ENCODE results near the gene CPZ.

CPZ gene

GRCh38 chr4:8592366-8593263 is at the start of gene CPZ:
Gene CPZ (plus strand): TSS chr4:8592765. CDS start chr4:8592834, 69 bp downstream.
- DNase-seq (ENCODE audit: extremely low read depth, insufficient read length): no peak
- Histone ChIP-seq H3K4me3 (replicated peaks; ENCODE audit: low read depth, low read length) (no peak within 1 kb of the TSS), H3K36me3 (ENCODE audit: control insufficient read depth, insufficient read depth, low read length) (no peaks in the 10 kb centered on the region), H3K27me3 (replicated peaks; ENCODE audit: control insufficient read depth, insufficient read depth, low read length) (peaks cover 4% of the 10 kb centered on the region)
- no peak for TF ChIP-seq CTCF (IDR thresholded peaks at IDR 0.05; ENCODE audit: insufficient read depth, low read length, poor library complexity, severe bottlenecking)

- no peak for TF ChIP-seq CTCF (IDR thresholded peaks at IDR 0.05; ENCODE audit: insufficient read depth, low read length, poor library complexity, severe bottlenecking)
- DNase-seq (ENCODE audit: extremely low read depth, insufficient read length): no peak
Measured at GRCh38 chr4:8542776-8543525, 49.6 kb upstream of the CPZ start.

GRCh38 chr4:8543623-8544022 is 48.9 kb upstream of the CPZ start:
- no peak for TF ChIP-seq CTCF (IDR thresholded peaks at IDR 0.05; ENCODE audit: insufficient read depth, low read length, poor library complexity, severe bottlenecking)
- Histone ChIP-seq H3K27me3 (replicated peaks; ENCODE audit: control insufficient read depth, insufficient read depth, low read length) (no peaks in the 10 kb centered on the region), H3K4me3 (replicated peaks; ENCODE audit: low read depth, low read length) (no peak overlapping the region), H3K36me3 (ENCODE audit: control insufficient read depth, insufficient read depth, low read length) (no peaks in the 10 kb centered on the region)
- DNase-seq (ENCODE audit: extremely low read depth, insufficient read length): no peak

More at GRCh38 chr4:8542776-8543525, 49.6 kb upstream of the CPZ start:
- H3K36me3 ChIP-seq (ENCODE audit: control insufficient read depth, insufficient read depth, low read length): no peaks in the 10 kb centered on the region
- H3K4me3 ChIP-seq (replicated peaks; ENCODE audit: low read depth, low read length): no peak overlapping the region
- H3K27me3 ChIP-seq (replicated peaks; ENCODE audit: control insufficient read depth, insufficient read depth, low read length): no peaks in the 10 kb centered on the region

GRCh38 chr4:8544282-8544681 is 48.3 kb upstream of the CPZ start:
- Histone ChIP-seq H3K27me3 (replicated peaks; ENCODE audit: control insufficient read depth, insufficient read depth, low read length) (no peaks in the 10 kb centered on the region), H3K4me3 (replicated peaks; ENCODE audit: low read depth, low read length) (no peak overlapping the region), H3K36me3 (ENCODE audit: control insufficient read depth, insufficient read depth, low read length) (no peaks in the 10 kb centered on the region)
- DNase-seq (ENCODE audit: extremely low read depth, insufficient read length): no peak
- no peak for TF ChIP-seq CTCF (IDR thresholded peaks at IDR 0.05; ENCODE audit: insufficient read depth, low read length, poor library complexity, severe bottlenecking)

GRCh38 chr4:8544741-8545438 is 47.7 kb upstream of the CPZ start:
- no peak for DNase-seq (ENCODE audit: extremely low read depth, insufficient read length)
- no peaks in the 10 kb centered on the region for H3K27me3 ChIP-seq (replicated peaks; ENCODE audit: control insufficient read depth, insufficient read depth, low read length)
- no peak overlapping the region for H3K4me3 ChIP-seq (replicated peaks; ENCODE audit: low read depth, low read length)
- no peaks in the 10 kb centered on the region for H3K36me3 ChIP-seq (ENCODE audit: control insufficient read depth, insufficient read depth, low read length)
- TF ChIP-seq CTCF (IDR thresholded peaks at IDR 0.05; ENCODE audit: insufficient read depth, low read length, poor library complexity, severe bottlenecking): no peak

Measured in GM06990 (cell line).